T-helper 2 cell treated with Interferon-gamma antibody and Interleukin-4, amounts not matched to agents 100 ng/mL and 5 ng/mL, for 36 hours (primary cell): ENCODE measurements around the gene KLF13. TPM values are rescaled to one million over a fixed set of nuclear protein-coding genes. Genes with fewer than 3 reads are reported as not detected.

ENCODE experiments used
- intact Hi-C: fragments of 100-400 bp; cut with micrococcal nuclease; formaldehyde crosslinking; loops from one replicate; pipeline ENCODE4 v1.15.1; 2023
- total RNA-seq: library from RNA; stranded (reverse); gene quantifications from 2 replicates; pipeline ENCODE4 v1.2.3, GENCODE V29; 2022

KLF13 gene
- total RNA-seq, 1 donor from 2014 or later, result 171 TPM

GRCh38 chr15:31300208-31300661, 26.4 kb upstream of the KLF13 start:
- intact Hi-C loops, result no loop called here

GRCh38 chr15:31300981-31301672, 25.5 kb upstream of the KLF13 start:
- intact Hi-C loops, result no loop called here

- intact Hi-C loops, result no loop called here
These were observed 25.0 kb upstream of the KLF13 start for GRCh38 chr15:31301673-31301990.

- intact Hi-C loops, result no loop called here
These were observed 24.5 kb upstream of the KLF13 start for GRCh38 chr15:31302029-31302657.

GRCh38 chr15:31302778-31303725, 23.6 kb upstream of the KLF13 start:
- intact Hi-C loops, result no loop called here

GRCh38 chr15:31303726-31304648, 22.6 kb upstream of the KLF13 start:
- intact Hi-C loops, result no loop called here

GRCh38 chr15:31304751-31305365, 21.8 kb upstream of the KLF13 start:
- intact Hi-C loops, result no loop called here

GRCh38 chr15:31305375-31305774, 21.3 kb upstream of the KLF13 start:
- intact Hi-C loops, result no loop called here

- intact Hi-C loops, result no loop called here
These were observed 20.7 kb upstream of the KLF13 start for GRCh38 chr15:31305796-31306425.

GRCh38 chr15:31306426-31307269, 20.0 kb upstream of the KLF13 start:
- intact Hi-C loops, result no loop called here

GRCh38 chr15:31307270-31308184, 19.1 kb upstream of the KLF13 start:
- intact Hi-C loops, result no loop called here

GRCh38 chr15:31308185-31308639, 18.4 kb upstream of the KLF13 start:
- intact Hi-C loops, result no loop called here

- intact Hi-C loops, result no loop called here
These were observed 16.6 kb upstream of the KLF13 start for GRCh38 chr15:31309893-31310606.

GRCh38 chr15:31311735-31312619, 14.7 kb upstream of the KLF13 start:
- intact Hi-C loops, result no loop called here

GRCh38 chr15:31313223-31313622, 13.4 kb upstream of the KLF13 start:
- intact Hi-C loops, result no loop called here

GRCh38 chr15:31314380-31314779, 12.3 kb upstream of the KLF13 start:
- intact Hi-C loops, result no loop called here
